ENCODE measurements around the gene WWC1.
"Not testable (repeated sequence)": the region's sequence is repeated elsewhere in the genome, so short reads cannot be mapped to it uniquely, and the experiment has no call there.

WWC1 gene

GRCh38 chr5:168334695-168335094 lies 43.2 kb downstream of the WWC1 start:
- DNase-seq (ENCODE audit: low read depth), result no peak

GRCh38 chr5:168337361-168337760 lies 45.9 kb downstream of the WWC1 start:
- DNase-seq (ENCODE audit: low read depth), result no peak

GRCh38 chr5:168339109-168339771 lies 47.8 kb downstream of the WWC1 start:
- DNase-seq (ENCODE audit: low read depth), result no peak

DNA sequence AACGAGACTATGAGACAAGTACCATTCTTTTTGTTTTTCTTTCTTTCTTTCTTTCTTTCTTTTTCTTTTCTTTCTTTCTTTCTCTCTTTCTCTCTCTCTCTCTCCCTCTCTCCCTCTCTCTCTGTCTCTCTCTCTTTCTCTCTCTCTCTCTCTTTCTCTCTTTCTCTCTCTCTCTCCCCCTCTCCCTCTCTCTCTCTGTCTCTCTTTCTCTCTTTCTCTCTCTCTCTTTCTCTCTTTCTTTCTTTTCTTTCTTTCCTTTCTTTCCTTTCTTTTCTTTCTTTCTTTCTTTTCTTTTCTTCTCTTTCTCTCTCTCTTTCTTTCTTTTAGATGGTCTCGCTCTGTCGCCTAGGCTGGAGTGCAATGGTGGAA lies 48.3 kb downstream of the WWC1 start:
- not testable (repeated sequence) for DNase-seq (ENCODE audit: low read depth)

- no peak for DNase-seq (ENCODE audit: low read depth)
Observed at GRCh38 chr5:168340487-168340886, 49.0 kb downstream of the WWC1 start.

GRCh38 chr5:168341178-168341577 lies 49.7 kb downstream of the WWC1 start:
- no peak for DNase-seq (ENCODE audit: low read depth)

DNA sequence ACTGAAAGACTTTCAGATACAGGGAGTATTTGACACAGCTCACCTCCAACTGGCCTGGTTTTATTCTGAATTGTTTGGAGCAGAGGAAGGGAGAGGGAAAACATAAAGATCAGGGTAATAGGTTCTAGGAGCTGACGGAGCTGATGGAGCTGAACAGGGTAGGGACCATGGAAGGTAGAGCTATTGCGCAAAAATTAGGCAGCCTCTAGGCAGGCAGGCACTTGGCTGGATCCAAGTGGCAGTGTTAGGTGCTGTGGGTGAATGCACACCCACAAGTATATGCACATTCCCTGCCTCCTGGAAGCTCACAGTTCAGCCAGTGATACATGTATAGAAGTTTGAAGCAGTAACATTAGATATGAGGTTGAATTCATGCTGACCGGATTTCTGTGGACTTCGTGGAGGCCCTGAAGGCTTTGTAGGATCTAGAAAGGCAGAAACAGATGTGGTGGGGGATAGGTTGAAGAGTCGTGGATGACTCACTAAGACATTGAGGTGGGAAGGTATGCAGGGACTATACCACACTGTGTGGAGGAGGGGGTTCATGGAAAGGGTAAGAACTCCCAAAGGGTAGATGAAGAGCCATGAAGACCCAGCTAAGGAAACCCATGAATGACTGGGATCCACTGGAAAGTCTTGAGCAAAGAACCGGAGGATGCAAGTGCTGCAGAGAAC lies 50.8 kb downstream of the WWC1 start:
- DNase-seq (ENCODE audit: low read depth), result no peak

GRCh38 chr5:168342985-168343384 lies 51.5 kb downstream of the WWC1 start:
- no peak for DNase-seq (ENCODE audit: low read depth)

GRCh38 chr5:168346417-168346816 lies 55.0 kb downstream of the WWC1 start:
- DNase-seq (ENCODE audit: low read depth), result no peak

DNA sequence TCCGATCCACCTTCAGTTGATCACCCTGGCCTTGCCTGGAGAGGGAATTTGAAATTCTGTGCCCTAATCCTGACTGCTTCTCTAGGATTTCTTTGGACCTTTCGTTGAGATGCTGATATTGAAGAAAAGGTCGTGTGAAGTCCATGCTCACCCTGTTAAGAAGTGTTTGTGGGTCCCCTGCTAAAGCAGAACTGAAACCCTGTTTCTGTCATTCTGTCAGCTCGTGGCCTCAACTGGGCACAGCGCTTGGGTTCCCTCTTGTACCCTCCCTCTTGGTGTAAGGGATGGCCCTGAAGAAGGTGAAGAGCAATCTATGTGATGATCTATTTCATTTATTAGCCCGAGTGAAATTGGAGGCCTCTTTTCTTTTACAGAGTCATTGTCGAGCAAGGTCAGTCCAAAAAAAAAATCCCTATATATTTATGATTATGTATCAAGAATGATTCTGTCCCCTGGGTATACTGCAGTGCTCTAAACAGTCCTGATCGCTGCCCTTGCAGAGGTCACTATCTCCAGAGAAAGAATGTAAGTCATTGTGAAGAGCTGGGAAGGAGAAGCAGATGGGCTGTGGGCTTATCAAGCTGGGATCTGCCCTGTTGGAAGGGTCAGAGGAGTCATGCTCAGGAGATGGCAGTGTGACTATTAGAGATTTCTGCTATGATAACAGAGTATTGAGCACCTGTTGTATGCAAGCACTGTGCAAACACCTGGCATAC lies 56.1 kb downstream of the WWC1 start:
- no peak for DNase-seq (ENCODE audit: low read depth)

GRCh38 chr5:168348084-168348414 lies 56.6 kb downstream of the WWC1 start:
- no peak for DNase-seq (ENCODE audit: low read depth)

DNA sequence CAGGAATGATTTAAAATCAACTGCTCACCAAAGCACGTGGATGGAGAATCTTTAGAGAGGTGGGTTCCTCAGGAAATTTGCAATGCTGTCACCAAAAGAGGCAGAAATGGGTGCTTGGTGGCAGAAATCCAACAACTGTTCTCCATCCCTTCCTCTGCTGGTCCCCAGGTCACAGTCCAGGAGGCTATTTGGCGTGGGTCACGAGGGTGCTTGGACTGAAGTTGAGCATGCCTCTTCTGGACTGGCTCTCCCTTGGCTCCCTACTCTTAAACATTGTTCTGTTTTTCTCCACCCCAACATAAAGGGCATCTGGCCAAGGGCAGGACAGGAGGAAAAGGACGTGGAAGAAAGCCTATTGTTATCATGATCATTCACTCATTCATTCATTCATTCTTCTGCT lies 58.9 kb downstream of the WWC1 start:
- DNase-seq (ENCODE audit: low read depth), result no peak

- no peak for DNase-seq (ENCODE audit: low read depth)
Observed at GRCh38 chr5:168353216-168353957, 61.9 kb downstream of the WWC1 start.

GRCh38 chr5:168354397-168354796 lies 63.0 kb downstream of the WWC1 start:
- DNase-seq (ENCODE audit: low read depth), result no peak

DNA sequence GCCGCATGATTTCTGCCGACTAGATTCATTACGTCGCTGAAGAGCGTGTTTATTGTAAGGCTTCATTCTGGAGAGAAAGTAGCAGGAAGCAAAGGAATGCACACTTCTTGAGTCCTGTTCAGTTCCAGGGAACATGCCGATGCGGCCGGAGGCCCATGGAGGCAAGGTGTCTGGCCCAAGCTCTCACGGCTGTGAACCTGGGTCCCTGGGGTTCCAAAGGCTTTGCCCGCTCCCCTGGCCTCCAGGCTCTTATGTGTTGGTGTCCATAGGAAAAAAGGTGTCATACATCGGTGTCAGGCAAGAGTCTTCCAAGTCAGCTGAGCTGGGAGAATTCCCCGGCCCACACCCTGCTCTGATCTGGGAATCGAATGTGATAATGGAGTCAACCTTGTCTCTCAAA lies 64.7 kb downstream of the WWC1 start:
- no peak for DNase-seq (ENCODE audit: low read depth)

DNA sequence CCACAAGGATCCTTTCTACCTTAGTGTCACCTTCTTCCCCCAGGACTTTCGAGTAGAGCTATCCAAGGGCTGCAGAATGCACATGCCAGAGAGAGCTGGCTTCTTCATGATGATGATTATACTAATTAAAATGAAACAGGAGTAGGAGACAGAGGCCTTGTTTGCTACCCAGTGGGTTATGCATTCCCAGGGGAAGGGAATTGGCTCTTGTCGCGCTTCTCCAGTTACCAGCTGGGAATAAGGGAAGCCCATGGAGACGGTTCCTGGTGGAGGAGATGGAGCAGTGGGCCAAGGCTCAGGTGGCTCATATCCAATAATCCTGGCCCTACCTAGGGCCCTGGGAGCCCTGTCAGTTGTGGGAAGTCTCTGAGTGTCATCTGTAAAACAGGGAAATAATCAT lies 65.1 kb downstream of the WWC1 start:
- no peak for DNase-seq (ENCODE audit: low read depth)

GRCh38 chr5:168357876-168358275 lies 66.4 kb downstream of the WWC1 start:
- no peak for DNase-seq (ENCODE audit: low read depth)

DNA sequence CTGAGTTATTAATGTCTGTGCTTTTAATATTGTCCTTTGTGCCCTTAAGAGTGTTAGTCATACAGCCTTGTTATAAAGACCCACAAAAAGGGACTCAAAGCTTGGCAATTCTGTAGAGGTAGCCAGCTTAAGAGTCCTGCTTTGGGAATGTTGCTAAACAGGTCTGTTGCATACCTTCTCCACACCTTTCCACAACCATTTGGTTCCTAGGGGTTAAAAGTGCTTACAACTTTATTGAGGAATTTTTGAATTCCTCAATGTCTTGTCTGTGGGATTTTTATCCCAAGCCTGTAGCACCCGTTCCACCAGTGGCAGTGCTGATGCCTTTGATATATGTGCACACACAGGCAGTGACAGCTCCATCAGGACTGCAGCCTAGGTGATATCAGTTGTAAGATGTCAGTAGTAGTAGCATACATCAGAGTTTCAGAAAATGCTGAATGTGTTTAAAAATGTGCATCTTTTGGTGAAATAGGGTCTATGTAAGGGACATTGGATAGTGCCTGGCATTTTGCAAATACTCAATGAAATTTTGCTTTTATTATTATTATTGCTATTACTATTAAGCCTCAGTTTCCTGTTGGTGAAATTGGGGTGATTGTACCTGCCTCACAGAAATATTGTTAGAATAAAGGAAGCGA lies 68.5 kb downstream of the WWC1 start:
- DNase-seq (ENCODE audit: low read depth), result no peak

- DNase-seq (ENCODE audit: low read depth), result no peak
Observed at GRCh38 chr5:168360521-168361285, 69.3 kb downstream of the WWC1 start.

DNA sequence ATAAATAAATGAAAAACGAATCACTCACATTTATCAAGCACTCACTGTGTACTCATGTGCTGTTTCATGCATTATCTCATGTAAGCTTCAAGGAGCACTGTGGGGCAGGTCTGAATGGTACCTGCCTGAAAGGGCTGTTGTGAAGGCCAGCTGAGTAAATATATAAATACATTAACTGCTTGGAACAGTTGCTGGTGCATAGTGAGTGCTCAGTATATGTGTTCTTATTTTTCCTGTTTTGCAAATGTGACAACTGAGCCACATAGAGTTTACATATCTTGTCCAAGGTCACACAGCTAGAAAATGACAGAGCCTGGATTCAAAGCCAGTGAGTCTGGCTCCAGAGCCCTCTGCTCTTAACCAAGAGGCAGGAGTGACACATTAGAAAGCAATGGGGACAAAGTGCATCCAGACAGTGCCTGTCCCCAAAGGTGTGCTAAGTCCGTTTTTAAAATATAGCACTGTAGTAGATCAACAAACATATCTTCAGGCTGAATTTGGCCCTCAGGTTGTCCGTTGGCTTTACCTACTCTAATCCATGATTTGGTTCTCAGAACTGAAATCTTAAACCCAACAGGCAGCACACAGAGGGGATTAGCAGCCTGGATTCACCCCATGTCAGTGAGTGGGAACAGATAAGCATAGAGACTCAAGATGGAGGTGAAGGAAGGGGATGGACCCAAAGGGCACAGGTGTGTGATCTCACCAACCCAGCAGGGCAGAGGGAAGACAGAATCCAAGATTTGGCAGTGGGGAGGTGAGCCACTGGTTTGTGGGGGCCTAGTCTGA lies 70.8 kb downstream of the WWC1 start:
- DNase-seq (ENCODE audit: low read depth), result no peak

DNA sequence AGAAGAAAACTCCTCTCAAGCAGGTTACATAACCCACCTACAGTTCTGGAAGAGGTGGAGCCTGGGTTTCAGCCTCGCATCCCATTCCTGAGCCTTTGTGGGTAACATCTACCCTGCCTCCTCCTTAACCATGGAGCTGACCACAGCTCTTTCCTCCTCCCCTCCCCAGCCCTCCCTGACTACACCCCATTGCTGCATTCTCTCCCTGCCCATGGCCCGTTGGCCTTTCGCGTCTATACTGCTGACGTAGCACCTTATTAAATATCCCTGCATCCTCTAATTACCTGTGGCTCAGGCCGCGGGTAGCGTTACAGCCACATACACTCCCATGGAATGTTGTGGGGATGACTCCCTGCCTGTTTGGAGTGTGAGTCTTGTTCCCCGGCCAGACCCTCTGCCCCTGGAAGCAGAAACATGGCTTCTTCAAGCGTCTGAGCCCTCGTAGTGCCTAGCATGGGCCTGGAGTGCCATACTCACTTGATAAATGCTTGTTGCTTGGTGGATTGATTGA lies 72.8 kb downstream of the WWC1 start:
- DNase-seq (ENCODE audit: low read depth), result no peak
